Common myeloid progenitor, CD34-positive (primary cell): ENCODE data around the gene GOT2.
A peak's percentile ranks its signal among the peaks of the same experiment; 100 is the strongest.

Experiments
- CTCF ChIA-PET: fragments of 350-600 bp; sonication (Branson Sonifier 250); formaldehyde crosslinking; loops from one replicate; lab custom pipeline; 2021; ENCODE audit warnings: antibody characterized with exemption; lab: Charles Lee
- POLR2A ChIA-PET: fragments of 350-600 bp; sonication (Branson Sonifier 250); formaldehyde crosslinking; loops from one replicate; lab custom pipeline; 2021; ENCODE audit warnings: antibody characterized with exemption; lab: Charles Lee
- DNase-seq, 3 donors: peaks; one replicate each; pipeline versions ENCODE4 v3.0.0 to v3.0.0-alpha.2; 2013
- H3K27ac ChIP-seq, 2 experiments: 1 replicate in 1 of 2; 2 replicates in 1 of 2; pipeline ENCODE4 v1.7.0; 2013; ENCODE audit warnings: inconsistent platforms in 2 of 2, low read length in 2 of 2, mild to moderate bottlenecking in 2 of 2, low read depth in 1 of 2, moderate library complexity in 1 of 2; ENCODE audit not compliant: severe bottlenecking in 2 of 2, insufficient read depth in 1 of 2, poor library complexity in 1 of 2
- H3K27me3 ChIP-seq, 5 experiments: replicated peaks in 2 of 5; 1 replicate in 3 of 5; 2 replicates in 2 of 5; pipeline versions ENCODE4 v1.6.1 to v1.7.0; 2013; ENCODE audit warnings: low read length in 4 of 5, mild to moderate bottlenecking in 2 of 5, moderate library complexity in 2 of 5, inconsistent platforms in 1 of 5; ENCODE audit not compliant: insufficient read depth in 5 of 5, control insufficient read depth in 4 of 5
- H3K36me3 ChIP-seq, 4 experiments: 1 replicate in 2 of 4; 2 replicates in 2 of 4; pipeline versions ENCODE4 v1.6.1 to v1.7.0; 2013; ENCODE audit warnings: low read length in 3 of 4, control low read depth in 1 of 4, mild to moderate bottlenecking in 1 of 4; ENCODE audit not compliant: control insufficient read depth in 4 of 4, insufficient read depth in 4 of 4
- H3K4me1 ChIP-seq, 4 experiments: 1 replicate in 3 of 4; 2 replicates in 1 of 4; pipeline versions ENCODE4 v1.6.1 to v1.7.1; 2013; ENCODE audit warnings: low read length in 3 of 4, mild to moderate bottlenecking in 3 of 4, control low read depth in 1 of 4, inconsistent platforms in 1 of 4, moderate library complexity in 1 of 4; ENCODE audit not compliant: control insufficient read depth in 4 of 4, insufficient read depth in 4 of 4; ENCODE audit errors: control extremely low read depth in 1 of 4
- H3K4me3 ChIP-seq, 7 experiments: 1 replicate in 4 of 7; 2 replicates in 3 of 7; pipeline versions ENCODE4 v1.5.1 to v1.7.0; 2013; ENCODE audit warnings: mild to moderate bottlenecking in 7 of 7, low read length in 6 of 7, moderate library complexity in 6 of 7, inconsistent platforms in 2 of 7, low read depth in 2 of 7, control low read depth in 1 of 7; ENCODE audit not compliant: insufficient read depth in 4 of 7, control insufficient read depth in 1 of 7; ENCODE audit errors: extremely low read depth in 1 of 7
- H3K9me3 ChIP-seq, 5 experiments: 1 replicate in 4 of 5; 2 replicates in 1 of 5; pipeline versions ENCODE4 v1.6.1 to v1.7.1; 2013; ENCODE audit warnings: low read length in 4 of 5, mild to moderate bottlenecking in 2 of 5, inconsistent platforms in 1 of 5, low read depth in 1 of 5, moderate library complexity in 1 of 5; ENCODE audit not compliant: control insufficient read depth in 4 of 5, insufficient read depth in 2 of 5; ENCODE audit errors: control extremely low read depth in 1 of 5
- WGBS: methylation state at CpG from one replicate; pipeline ENCODE4 v1.1.5; 2013; ENCODE audit not compliant: insufficient coverage; 5-methylcytosine and 5-hydroxymethylcytosine counted together

Gene GOT2

GRCh38 chr16:58658796-58659211 lies 75.3 kb downstream of the GOT2 start:
- 92% methylated on average over 2 of the region's 3 CpGs for WGBS
- no peaks in the 10 kb centered on the region for H3K4me1 ChIP-seq
- no peaks in the 10 kb centered on the region for H3K36me3 ChIP-seq
- no peaks in the 10 kb centered on the region for H3K9me3 ChIP-seq
- ChIA-PET CTCF (interaction anchor here (0.9 to 1.5 kb wide), 3 partner anchors 99 to 324 kb away, joined by 3 to 4 read pairs (median 3); no protein-coding TSS in a partner anchor), POLR2A (no interaction called here)
- peak in 2 of 3 donors; percentile 14 to 36 for DNase-seq
- peaks cover 0 to 7% (median 0%) of the 10 kb centered on the region in 5 experiments for H3K27me3 ChIP-seq
- H3K27ac ChIP-seq, result no peak overlapping the region
- H3K4me3 ChIP-seq, result no peak overlapping the region
